ENCODE data around the gene CCT8L2. TPM values are rescaled to one million over a fixed set of nuclear protein-coding genes. Genes with fewer than 3 reads are reported as not detected.
"Not testable (repeated sequence)": the region's sequence is repeated elsewhere in the genome, so short reads cannot be mapped to it uniquely, and the experiment has no call there.

Gene CCT8L2
- total and polyA plus RNA-seq, 2 of the 8 experiments (the other 6 are each of a cell fraction or from before 2014, with no cell fraction given): not detected

- H2BK5ac ChIP-seq (ENCODE audit: low read depth, low read length): not testable (repeated sequence)
Observed at GRCh38 chr22:16628476-16628875, 35.9 kb upstream of the CCT8L2 start.

GRCh38 chr22:16625018-16625417 is 32.4 kb upstream of the CCT8L2 start:
- H4K91ac ChIP-seq (replicated peaks; ENCODE audit: insufficient read length, low read length); H3K9me3 ChIP-seq (ENCODE audit: insufficient read depth in 2 of 2, low read depth in 1 of 2, low read length in 1 of 2); H2BK15ac ChIP-seq (ENCODE audit: low read length); FAIRE-seq; H4K20me1 ChIP-seq (replicated peaks in 1 of 2; ENCODE audit: control insufficient read depth in 1 of 2, insufficient read depth in 2 of 2, low read length in 2 of 2); POLR2A ChIA-PET (ENCODE audit: partially characterized antibody); H3K27me3 ChIP-seq (replicated peaks in 1 of 4; ENCODE audit: control insufficient read depth in 3 of 4, extremely low read depth in 1 of 4, insufficient read depth in 3 of 4, low read length in 3 of 4); H4K8ac ChIP-seq (ENCODE audit: extremely low read depth, insufficient read depth, low read length); H2BK5ac ChIP-seq (ENCODE audit: low read depth, low read length); H2BK20ac ChIP-seq (ENCODE audit: low read length); H3K23ac ChIP-seq (ENCODE audit: insufficient read length); H3K56ac ChIP-seq (replicated peaks; ENCODE audit: insufficient read length, low read depth, low read length); H2AK5ac ChIP-seq (ENCODE audit: low read depth, low read length); H3K23me2 ChIP-seq (ENCODE audit: low read depth, low read length); DNase-seq (ENCODE audit: low read depth in 1 of 2, low spot score in 2 of 2); H3K18ac ChIP-seq (ENCODE audit: extremely low read depth, low read length); CTCF ChIA-PET (ENCODE audit: partially characterized antibody); H2BK120ac ChIP-seq (replicated peaks; ENCODE audit: low read depth, low read length); H3K4ac ChIP-seq (replicated peaks; ENCODE audit: insufficient read length, low read depth, low read length); H3K14ac ChIP-seq (ENCODE audit: insufficient read length); H3K27ac ChIP-seq (ENCODE audit: low read depth, low read length); H2BK12ac ChIP-seq (ENCODE audit: low read depth, low read length); H3K4me3 ChIP-seq (ENCODE audit: extremely low read depth in 1 of 4, insufficient read depth in 2 of 4, low read depth in 3 of 4, low read length in 4 of 4); H4K5ac ChIP-seq (ENCODE audit: insufficient read length, low read depth, low read length); H3K4me2 ChIP-seq (ENCODE audit: insufficient read depth in 1 of 2, low read depth in 2 of 2, low read length in 2 of 2); H3K9ac ChIP-seq (replicated peaks in 1 of 4; ENCODE audit: extremely low read depth in 1 of 4, low read depth in 3 of 4, low read length in 3 of 4); H3K36me3 ChIP-seq (ENCODE audit: control insufficient read depth in 2 of 4, insufficient read depth in 4 of 4, low read length in 3 of 4); H3K79me1 ChIP-seq (ENCODE audit: low read depth, low read length); H3K79me2 ChIP-seq (ENCODE audit: control insufficient read depth in 1 of 2, insufficient read depth in 2 of 2, low read length in 2 of 2); H3K4me1 ChIP-seq (replicated peaks in 1 of 4; ENCODE audit: control insufficient read depth in 3 of 4, insufficient read depth in 4 of 4, low read length in 3 of 4); H2AFZ ChIP-seq (ENCODE audit: low read length): not testable (repeated sequence)
- WGBS, 2 experiments (ENCODE audit: extremely low coverage in 1 of 2, insufficient coverage in 1 of 2, insufficient read length in 1 of 2, insufficient replicate concordance in 2 of 2, low coverage in 1 of 2, low lambda C conversion rate in 2 of 2, missing lambda C conversion rate in 1 of 2): 21% methylated on average over 2 of the region's 2 CpGs; no CpG with 5 or more reads in 1 of the 2 experiments

More at GRCh38 chr22:16628476-16628875, 35.9 kb upstream of the CCT8L2 start:
- H3K23ac ChIP-seq (ENCODE audit: insufficient read length); CTCF ChIA-PET (ENCODE audit: partially characterized antibody); H2BK15ac ChIP-seq (ENCODE audit: low read length); H3K4me1 ChIP-seq (replicated peaks in 1 of 4; ENCODE audit: control insufficient read depth in 3 of 4, insufficient read depth in 4 of 4, low read length in 3 of 4); H3K4me3 ChIP-seq (ENCODE audit: extremely low read depth in 1 of 4, insufficient read depth in 2 of 4, low read depth in 3 of 4, low read length in 4 of 4); H2BK120ac ChIP-seq (replicated peaks; ENCODE audit: low read depth, low read length); H3K9ac ChIP-seq (replicated peaks in 1 of 4; ENCODE audit: extremely low read depth in 1 of 4, low read depth in 3 of 4, low read length in 3 of 4); H2AFZ ChIP-seq (ENCODE audit: low read length); DNase-seq (ENCODE audit: low read depth in 1 of 2, low spot score in 2 of 2); H4K91ac ChIP-seq (replicated peaks; ENCODE audit: insufficient read length, low read length); H4K20me1 ChIP-seq (replicated peaks in 1 of 2; ENCODE audit: control insufficient read depth in 1 of 2, insufficient read depth in 2 of 2, low read length in 2 of 2); H3K23me2 ChIP-seq (ENCODE audit: low read depth, low read length); H3K56ac ChIP-seq (replicated peaks; ENCODE audit: insufficient read length, low read depth, low read length); H3K27ac ChIP-seq (ENCODE audit: low read depth, low read length); H3K14ac ChIP-seq (ENCODE audit: insufficient read length); H3K4me2 ChIP-seq (ENCODE audit: insufficient read depth in 1 of 2, low read depth in 2 of 2, low read length in 2 of 2); H3K79me2 ChIP-seq (ENCODE audit: control insufficient read depth in 1 of 2, insufficient read depth in 2 of 2, low read length in 2 of 2); H4K5ac ChIP-seq (ENCODE audit: insufficient read length, low read depth, low read length); H2BK20ac ChIP-seq (ENCODE audit: low read length); H4K8ac ChIP-seq (ENCODE audit: extremely low read depth, insufficient read depth, low read length); H3K27me3 ChIP-seq (replicated peaks in 1 of 4; ENCODE audit: control insufficient read depth in 3 of 4, extremely low read depth in 1 of 4, insufficient read depth in 3 of 4, low read length in 3 of 4); POLR2A ChIA-PET (ENCODE audit: partially characterized antibody); H3K36me3 ChIP-seq (ENCODE audit: control insufficient read depth in 2 of 4, insufficient read depth in 4 of 4, low read length in 3 of 4); H3K18ac ChIP-seq (ENCODE audit: extremely low read depth, low read length); H2AK5ac ChIP-seq (ENCODE audit: low read depth, low read length); H3K4ac ChIP-seq (replicated peaks; ENCODE audit: insufficient read length, low read depth, low read length); H3K79me1 ChIP-seq (ENCODE audit: low read depth, low read length); H2BK12ac ChIP-seq (ENCODE audit: low read depth, low read length); H3K9me3 ChIP-seq (ENCODE audit: insufficient read depth in 2 of 2, low read depth in 1 of 2, low read length in 1 of 2); FAIRE-seq: not testable (repeated sequence)
- WGBS, 2 experiments (ENCODE audit: extremely low coverage in 1 of 2, insufficient coverage in 1 of 2, insufficient read length in 1 of 2, insufficient replicate concordance in 2 of 2, low coverage in 1 of 2, low lambda C conversion rate in 2 of 2, missing lambda C conversion rate in 1 of 2): 92% methylated on average over 1 of the region's 1 CpG; no CpG with 5 or more reads in 1 of the 2 experiments

Measured in H1 (cell line).